K562 (cell line): ENCODE results near the gene ADGRG1. TPM values are rescaled to one million over a fixed set of nuclear protein-coding genes. Genes with fewer than 3 reads are reported as not detected.

Experiments used
- ARHGAP35 ChIP-seq: fragments of 450-650 bp; IDR thresholded peaks from 2 replicates; pipeline ENCODE4 v1.6.1; 2018; ENCODE audit not compliant: partially characterized antibody
- ARID3A ChIP-seq: IDR thresholded peaks from 2 replicates; pipeline ENCODE4 v1.6.1; 2012; ENCODE audit warnings: low read depth, low read length, improper control_type of control experiment, borderline replicate concordance
- C11orf30 ChIP-seq: fragments of 450-650 bp; IDR thresholded peaks from 2 replicates; pipeline ENCODE4 v1.6.1; 2016; ENCODE audit warnings: low read depth, mild to moderate bottlenecking
- CBFA2T3 ChIP-seq: fragments of 450-650 bp; IDR thresholded peaks from 2 replicates; pipeline ENCODE4 v1.6.1; 2017
- FOXA3 ChIP-seq, 2 experiments: fragments of 450-650 bp in 1 of 2; sonication (generic) in 1 of 2; formaldehyde crosslinking; IDR thresholded peaks in 1 of 2; conservative IDR thresholded peaks in 1 of 2; 2 replicates each; pipeline versions ENCODE4 v1.4.0 to v1.8.0; 2020 to 2022; ENCODE audit warnings: mild to moderate bottlenecking in 2 of 2, missing genetic modification reagents in 1 of 2
- JUND ChIP-seq, 2 experiments: IDR thresholded peaks; 2 replicates in 1 of 2; 3 replicates in 1 of 2; pipeline ENCODE4 v1.6.1; 2011; ENCODE audit warnings: borderline replicate concordance in 2 of 2, low read depth in 2 of 2, low read length in 2 of 2, improper control_type of control experiment in 1 of 2, missing biosample characterization in 1 of 2, missing genetic modification characterization in 1 of 2, missing genetic modification reagents in 1 of 2
- KLF16 ChIP-seq: IDR thresholded peaks from 2 replicates; pipeline ENCODE4 v1.6.1; 2016; ENCODE audit warnings: antibody characterized with exemption
- LEF1 ChIP-seq: fragments of 450-650 bp; IDR thresholded peaks from 2 replicates; pipeline ENCODE4 v1.6.1; 2016; ENCODE audit warnings: mild to moderate bottlenecking
- SMARCA4 ChIP-seq: fragments of 450-650 bp; IDR thresholded peaks from 2 replicates; pipeline ENCODE4 v1.6.1; 2016
- SPI1 ChIP-seq: IDR thresholded peaks from 2 replicates; pipeline ENCODE4 v1.6.1; 2011; ENCODE audit warnings: low read depth, low read length, control low read depth, borderline replicate concordance
- STAT5A ChIP-seq: IDR thresholded peaks from 2 replicates; pipeline ENCODE4 v1.6.1; 2012; ENCODE audit warnings: low read length, inconsistent platforms, borderline replicate concordance
- THRB ChIP-seq: fragments of 450-650 bp; formaldehyde crosslinking; conservative IDR thresholded peaks from 2 replicates; pipeline ENCODE4 v1.4.0; 2022; ENCODE audit warnings: mild to moderate bottlenecking, missing genetic modification characterization
- UBTF ChIP-seq, 2 experiments: IDR thresholded peaks; 2 replicates each; pipeline ENCODE4 v1.6.1; 2012; ENCODE audit warnings: improper control_type of control experiment in 2 of 2, low read depth in 2 of 2, low read length in 2 of 2, borderline replicate concordance in 1 of 2
- ZEB2 ChIP-seq: fragments of 450-650 bp; IDR thresholded peaks from 2 replicates; pipeline ENCODE4 v1.6.1; 2016
- ZMIZ1 ChIP-seq, 2 experiments: fragments of 150-350 bp in 1 of 2; IDR thresholded peaks; 2 replicates each; pipeline ENCODE4 v1.6.1; 2012 to 2016; ENCODE audit warnings: low read depth in 2 of 2, low read length in 2 of 2, mild to moderate bottlenecking in 1 of 2, moderate library complexity in 1 of 2
- ZNF224 ChIP-seq: sonication (generic); formaldehyde crosslinking; IDR thresholded peaks from 2 replicates; pipeline ENCODE4 v1.8.0; 2022; ENCODE audit warnings: mild to moderate bottlenecking, missing genetic modification reagents
- ZNF589 ChIP-seq: fragments of 200-800 bp; sonication (Bioruptor generic); IDR thresholded peaks from 2 replicates; pipeline ENCODE4 v1.6.1; 2016; ENCODE audit warnings: low read depth, missing genetic modification characterization, missing compliant biosample characterization
- polyA plus RNA-seq, 8 experiments: library from polyadenylated mRNA; depleted of rRNA in 4 of 8; stranded (reverse) in 5 of 8; unstranded in 3 of 8; fragments of >200 nt; fragmentation: Nextera tagmentation in 2 of 8; fragmentation: Illumina TruSeq in 1 of 8; extraction: Ambion mirVana in 2 of 8; extraction: Trizol in 1 of 8; gene quantifications; 2 replicates each; pipeline versions ENCODE4 v1.2.1 to v1.2.3, GENCODE V29; 2011 to 2014; ENCODE audit warnings: inconsistent platforms in 1 of 8, missing spikeins in 1 of 8
- total RNA-seq, 7 experiments: library from RNA; depleted of rRNA in 6 of 7; stranded (reverse); fragments of >200 nt in 6 of 7; fragmentation: Illumina TruSeq in 2 of 7; extraction: Trizol in 2 of 7; gene quantifications; 2 replicates each; pipeline versions ENCODE4 v1.2.1 to v1.2.3, GENCODE V29; 2011 to 2021; ENCODE audit warnings: low replicate concordance in 1 of 7

The ADGRG1 gene
- total and polyA plus RNA-seq, 9 of the 15 experiments (the other 6 are each of a cell fraction or from before 2014, with no cell fraction given) = 0.04 to 0.31 (median 0.16) TPM; not detected in 6

GRCh38 chr16:57601801-57602478, 26.5 kb upstream of the ADGRG1 start (continued):
- TF ChIP-seq THRB (CRISPR knock-in tag) (no peak), ZNF589 (no peak), JUND (IDR thresholded peaks at IDR 0.05; ENCODE audit: borderline replicate concordance, low read depth, low read length) (peak; percentile 19; the same call in 1 of the 2 replicates), JUND (tag; IDR thresholded peaks at IDR 0.05; ENCODE audit: borderline replicate concordance, low read depth, low read length) (no peak), UBTF (IDR thresholded peaks at IDR 0.05; ENCODE audit: borderline replicate concordance in 1 of 2, low read depth in 2 of 2, low read length in 2 of 2) (peak in 1 of 2 experiments; percentile 59; a peak in 1 of 4 replicates), ARID3A (no peak), ARHGAP35 (no peak), ZMIZ1 (IDR thresholded peaks at IDR 0.05; ENCODE audit: low read depth in 2 of 2, low read length in 2 of 2) (no peak), C11orf30 (peak; percentile 41; the same call in 1 of the 2 replicates), ZNF224 (CRISPR knock-in tag) (no peak), STAT5A (peak; percentile 62), FOXA3 (CRISPR knock-in tag; conservative IDR thresholded peaks at IDR 0.05 in 1 of 2, IDR thresholded peaks at IDR 0.05 in 1 of 2) (peak in 1 of 2 experiments; percentile 42; a peak in 1 of 4 replicates), LEF1 (no peak), SPI1 (peak; percentile 56; the same call in 1 of the 2 replicates), SMARCA4 (peak; percentile 39; the same call in 1 of the 2 replicates), ZEB2 (peak; percentile 67), CBFA2T3 (peak; percentile 74), KLF16 (peak; percentile 68; the same call in 1 of the 2 replicates)
